Right atrium auricular region (tissue), 2 donors: ENCODE results near the gene IGSF21. TPM values are rescaled to one million over a fixed set of nuclear protein-coding genes. Genes with fewer than 3 reads are reported as not detected.

Source experiments
- DNase-seq: peaks from one replicate; pipeline ENCODE4 v3.0.0-alpha.2; 2019; ENCODE audit warnings: low spot score
- H3K27ac ChIP-seq, 2 donors: fragments of 200-600 bp; sonication (generic); 1 replicate in 1 of 2; 2 replicates in 1 of 2; pipeline ENCODE4 v1.5.1; 2016 to 2019
- H3K27me3 ChIP-seq, 2 donors: fragments of 200-600 bp; sonication (generic); one replicate each; pipeline versions ENCODE4 v1.5.1 to v1.6.0; 2017 to 2019
- H3K36me3 ChIP-seq: fragments of 200-600 bp; sonication (generic); one replicate; pipeline ENCODE4 v1.5.1; 2016
- H3K4me1 ChIP-seq, 2 donors: fragments of 200-600 bp; sonication (generic); one replicate each; pipeline versions ENCODE4 v1.5.1 to v1.6.0; 2017 to 2019
- H3K4me3 ChIP-seq, 2 donors: fragments of 200-600 bp; sonication (generic); 1 replicate in 1 of 2; 2 replicates in 1 of 2; pipeline ENCODE4 v1.5.1; 2017 to 2019; ENCODE audit warnings: mild to moderate bottlenecking in 1 of 2, moderate library complexity in 1 of 2
- H3K9me3 ChIP-seq, 2 donors: fragments of 200-600 bp; sonication (generic); one replicate each; pipeline ENCODE4 v1.5.1; 2019
- CTCF ChIP-seq, 2 donors: fragments of 200-600 bp; sonication (generic); IDR thresholded peaks; one replicate each; pipeline ENCODE4 v1.5.1; 2019; ENCODE audit warnings: antibody characterized with exemption in 2 of 2
- total RNA-seq, 2 donors: library from RNA; depleted of rRNA; stranded (reverse); fragments of >200 nt; gene quantifications; one replicate each; pipeline ENCODE4 v1.1.0, GENCODE V29; 2016

Gene IGSF21
- total RNA-seq, 2 donors from 2014 or later: 1.8 to 6.0 TPM

DNA sequence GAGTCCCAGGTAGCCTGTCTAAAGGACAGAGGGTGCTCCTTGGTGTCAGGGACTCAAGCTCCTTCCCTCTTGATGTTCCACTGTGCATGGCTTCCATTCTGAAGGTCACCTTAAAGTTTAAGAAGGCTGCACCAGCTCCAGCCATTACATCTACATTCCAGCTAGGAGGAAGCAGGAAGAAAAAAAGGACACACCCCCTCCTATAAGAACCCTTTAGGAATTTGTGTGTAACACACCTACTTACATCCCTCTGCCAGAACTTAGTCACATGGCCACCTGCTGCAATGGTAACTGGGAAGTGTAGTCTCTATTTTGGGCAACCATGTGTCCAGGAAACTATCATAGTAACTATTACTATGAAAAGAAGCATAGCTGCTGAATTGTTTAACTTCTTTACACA, 211.5 kb downstream of the IGSF21 start:
- Histone ChIP-seq H3K27ac (no peak overlapping the region), H3K36me3 (no peaks in the 10 kb centered on the region), H3K27me3 (no peaks in the 10 kb centered on the region), H3K4me3 (no peak overlapping the region), H3K9me3 (no peaks in the 10 kb centered on the region), H3K4me1 (no peaks in the 10 kb centered on the region)
- no peak for TF ChIP-seq CTCF (IDR thresholded peaks at IDR 0.05)
- no peak for DNase-seq

GRCh38 chr1:18320051-18320450, 212.5 kb downstream of the IGSF21 start:
- no peaks in the 10 kb centered on the region for H3K9me3 ChIP-seq
- H3K4me3 ChIP-seq: no peak overlapping the region
- no peak overlapping the region for H3K27ac ChIP-seq
- H3K36me3 ChIP-seq: no peaks in the 10 kb centered on the region
- no peak for TF ChIP-seq CTCF (IDR thresholded peaks at IDR 0.05)
- H3K4me1 ChIP-seq: no peaks in the 10 kb centered on the region
- no peak for DNase-seq
- H3K27me3 ChIP-seq: no peaks in the 10 kb centered on the region

- Histone ChIP-seq H3K27me3 (no peaks in the 10 kb centered on the region), H3K36me3 (no peaks in the 10 kb centered on the region), H3K4me1 (no peaks in the 10 kb centered on the region), H3K4me3 (no peak overlapping the region), H3K27ac (no peak overlapping the region), H3K9me3 (no peaks in the 10 kb centered on the region)
- DNase-seq: no peak
- TF ChIP-seq CTCF (IDR thresholded peaks at IDR 0.05): no peak
These were observed 214.9 kb downstream of the IGSF21 start for GRCh38 chr1:18322368-18323032.

DNA sequence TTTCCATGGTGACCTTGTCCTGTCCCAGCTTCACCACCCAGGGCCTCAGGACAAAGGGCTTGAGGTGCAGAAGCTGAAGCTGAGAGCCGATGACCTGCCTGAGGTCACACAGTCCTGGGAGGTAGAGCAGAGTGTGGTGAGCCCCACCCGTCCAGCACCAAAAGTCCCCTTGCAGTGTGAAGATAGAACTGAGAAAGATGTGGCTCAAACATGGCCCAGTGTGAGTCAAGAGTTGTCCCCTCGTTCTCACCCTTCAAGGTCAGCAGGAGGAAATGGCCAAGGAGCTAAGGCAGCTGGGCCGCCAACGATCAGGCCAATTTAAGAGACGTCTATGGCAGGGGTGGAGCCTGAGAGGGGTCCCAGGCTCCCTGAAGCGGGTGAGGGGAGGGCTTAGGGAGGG, 215.7 kb downstream of the IGSF21 start:
- no peak for DNase-seq
- Histone ChIP-seq H3K4me3 (no peak overlapping the region), H3K27ac (no peak overlapping the region), H3K27me3 (no peaks in the 10 kb centered on the region), H3K36me3 (no peaks in the 10 kb centered on the region), H3K4me1 (no peaks in the 10 kb centered on the region), H3K9me3 (no peaks in the 10 kb centered on the region)
- no peak for TF ChIP-seq CTCF (IDR thresholded peaks at IDR 0.05)

GRCh38 chr1:18324246-18324645, 216.6 kb downstream of the IGSF21 start:
- TF ChIP-seq CTCF (IDR thresholded peaks at IDR 0.05): no peak
- H3K27me3 ChIP-seq: no peaks in the 10 kb centered on the region
- H3K36me3 ChIP-seq: no peaks in the 10 kb centered on the region
- H3K4me1 ChIP-seq: no peaks in the 10 kb centered on the region
- DNase-seq: no peak
- no peak overlapping the region for H3K27ac ChIP-seq
- no peaks in the 10 kb centered on the region for H3K9me3 ChIP-seq
- no peak overlapping the region for H3K4me3 ChIP-seq

DNA sequence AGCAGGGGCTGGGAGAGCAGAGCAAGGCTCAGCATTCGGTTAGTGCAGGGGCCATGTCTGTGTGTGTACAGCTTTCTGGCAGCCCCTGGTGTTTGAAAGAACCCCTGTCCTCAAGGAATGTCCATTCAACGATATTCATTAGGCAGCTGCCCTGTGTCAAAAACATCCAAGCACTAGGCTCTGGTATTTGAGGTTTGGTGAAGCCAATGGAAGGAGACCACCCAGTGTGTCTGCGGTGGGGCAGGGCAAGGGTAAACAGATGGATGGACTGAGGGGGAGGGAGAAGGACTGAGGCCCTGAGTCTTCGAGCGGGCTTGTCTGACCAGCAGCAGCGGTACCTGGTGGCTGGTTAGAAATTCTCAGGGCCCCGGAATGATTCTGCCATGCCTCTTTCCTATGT, 217.5 kb downstream of the IGSF21 start:
- TF ChIP-seq CTCF (IDR thresholded peaks at IDR 0.05): no peak
- Histone ChIP-seq H3K27ac (no peak overlapping the region), H3K27me3 (no peaks in the 10 kb centered on the region), H3K4me1 (no peaks in the 10 kb centered on the region), H3K36me3 (no peaks in the 10 kb centered on the region), H3K4me3 (no peak overlapping the region), H3K9me3 (no peaks in the 10 kb centered on the region)
- no peak for DNase-seq
